ENCODE results near the gene SH3BP1. TPM values are rescaled to one million over a fixed set of nuclear protein-coding genes. Genes with fewer than 3 reads are reported as not detected.

Gene SH3BP1
- total RNA-seq, 8 experiments from 2014 or later, result 0.87 to 17.3 (median 3.3) TPM

GRCh38 chr22:37703906-37704305 is 64.4 kb downstream of the SH3BP1 start:
- no peak for ATAC-seq (replicated peaks in 6 of 8)
- Histone ChIP-seq H3K4me3 (no peak overlapping the region), H3K4me1 (replicated peaks in 1 of 2) (no peaks in the 10 kb centered on the region), H3K27ac (no peak overlapping the region)
- in situ Hi-C loops (cut with MboI; ENCODE audit: low pct_unique_long_range_greater_than_20kb in 2 of 9, low sequenced_read_pairs in 9 of 9, unreplicated experiment in 9 of 9), result no loop called here
- 65 to 100% (median 87%) methylated on average over 2 to 3 of the region's 7 CpGs; no CpG with 5 or more reads in 5 of the 10 experiments for WGBS, 10 experiments

DNA sequence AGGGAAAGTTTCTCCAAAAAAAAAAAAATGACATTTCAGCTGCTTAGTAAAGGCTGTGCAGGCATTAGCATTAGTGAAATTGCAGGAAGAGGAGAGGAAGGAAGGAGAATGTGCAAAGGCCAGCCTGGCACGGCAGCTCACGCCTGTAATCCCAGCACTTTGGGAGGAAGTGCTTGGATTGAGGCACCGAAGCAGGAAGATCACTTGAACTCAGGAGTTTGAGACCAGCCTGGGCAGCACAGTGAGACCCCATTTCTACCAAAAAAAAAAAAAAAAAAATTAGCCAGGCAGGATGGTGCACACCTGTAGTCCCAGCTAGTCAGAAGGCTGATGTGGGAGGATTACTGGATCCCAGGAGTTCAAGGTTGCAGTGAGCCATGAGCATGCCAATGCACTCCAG is 65.2 kb downstream of the SH3BP1 start:
- in situ Hi-C loops (cut with MboI; ENCODE audit: low pct_unique_long_range_greater_than_20kb in 2 of 9, low sequenced_read_pairs in 9 of 9, unreplicated experiment in 9 of 9), result no loop called here
- no peak overlapping the region for H3K4me3 ChIP-seq
- WGBS, 10 experiments, result 88 to 100% (median 98%) methylated on average over 1 to 3 of the region's 3 CpGs; no CpG with 5 or more reads in 4 of the 10 experiments
- H3K27ac ChIP-seq, result no peak overlapping the region
- ATAC-seq (replicated peaks in 6 of 8), result no peak
- no peaks in the 10 kb centered on the region for H3K4me1 ChIP-seq (replicated peaks in 1 of 2)

- Histone ChIP-seq H3K27ac (no peak overlapping the region), H3K4me1 (replicated peaks in 1 of 2) (no peaks in the 10 kb centered on the region), H3K4me3 (no peak overlapping the region)
- no peak for ATAC-seq (replicated peaks in 6 of 8)
- in situ Hi-C loops (cut with MboI; ENCODE audit: low pct_unique_long_range_greater_than_20kb in 2 of 9, low sequenced_read_pairs in 9 of 9, unreplicated experiment in 9 of 9), result no loop called here
- WGBS, 10 experiments, result 60 to 100% (median 82%) methylated on average over 1 to 2 of the region's 3 CpGs; no CpG with 5 or more reads in 2 of the 10 experiments
Measured at GRCh38 chr22:37705205-37705604, 65.7 kb downstream of the SH3BP1 start.

Other genes with a start within 250 kb of the SH3BP1 start
- gene ELFN2, start 212.2 kb upstream of the SH3BP1 start, total RNA-seq, result 1 to 10 TPM in 4 of 8 experiments, under 1 TPM in 4; 0.27 to 7.1 (median 2.7) TPM
- 1 to 10 TPM in 4 of 8 experiments, not detected in 4; 2.5 to 8.6 (median 6.9) TPM for gene MFNG, start 153.3 kb upstream of the SH3BP1 start, total RNA-seq
- gene CARD10, start 120.3 kb upstream of the SH3BP1 start, total RNA-seq, result 1 to 10 TPM; 1.1 to 7.5 (median 2.0) TPM
- gene CDC42EP1, start 79.2 kb upstream of the SH3BP1 start, total RNA-seq, result 10 to 100 TPM in 3 of 8 experiments, 1 to 10 TPM in 5; 3.5 to 38.6 (median 8.7) TPM
- under 1 TPM in 2 of 8 experiments, not detected in 6; 0.57 to 0.97 TPM for gene LGALS2, start 59.6 kb upstream of the SH3BP1 start, total RNA-seq
- 10 to 100 TPM; 25.1 to 76.1 (median 34.1) TPM for gene GGA1, start 30.8 kb upstream of the SH3BP1 start, total RNA-seq
- 10 to 100 TPM; 11.3 to 62.8 (median 50.0) TPM for gene PDXP, start 19.1 kb downstream of the SH3BP1 start, total RNA-seq
- gene LGALS1, start 36.0 kb downstream of the SH3BP1 start, total RNA-seq, result 1,000 to 10,000 TPM in 1 of 8 experiments, 100 to 1,000 TPM in 4, 10 to 100 TPM in 3; 23.1 to 1,188 (median 160) TPM
- gene NOL12, start 46.7 kb downstream of the SH3BP1 start, total RNA-seq, result 10 to 100 TPM; 16.4 to 41.8 (median 26.6) TPM
- gene TRIOBP, start 57.4 kb downstream of the SH3BP1 start, total RNA-seq, result 10 to 100 TPM; 13.8 to 56.2 (median 25.3) TPM
- 10 to 100 TPM; 10.6 to 41.6 (median 14.6) TPM for gene GCAT, start 168.3 kb downstream of the SH3BP1 start, total RNA-seq
- not detected for gene GALR3, start 183.7 kb downstream of the SH3BP1 start, total RNA-seq
- gene ANKRD54, start 204.7 kb downstream of the SH3BP1 start, total RNA-seq, result 10 to 100 TPM; 12.3 to 56.7 (median 30.9) TPM
- gene EIF3L, start 209.8 kb downstream of the SH3BP1 start, total RNA-seq, result 1,000 to 10,000 TPM in 2 of 8 experiments, 100 to 1,000 TPM in 6; 381 to 1,095 (median 566) TPM

Measured in motor neuron (in vitro differentiated cells).